GM18870 (cell line): ENCODE data around the gene ASIC4.

Experiments used
- ATAC-seq: cut with Tn5 transposase; IDR thresholded peaks from one replicate; pipeline ENCODE4 v1.9.1; 2021; ENCODE audit warnings: moderate library complexity; ENCODE audit not compliant: unreplicated experiment

The ASIC4 gene

DNA sequence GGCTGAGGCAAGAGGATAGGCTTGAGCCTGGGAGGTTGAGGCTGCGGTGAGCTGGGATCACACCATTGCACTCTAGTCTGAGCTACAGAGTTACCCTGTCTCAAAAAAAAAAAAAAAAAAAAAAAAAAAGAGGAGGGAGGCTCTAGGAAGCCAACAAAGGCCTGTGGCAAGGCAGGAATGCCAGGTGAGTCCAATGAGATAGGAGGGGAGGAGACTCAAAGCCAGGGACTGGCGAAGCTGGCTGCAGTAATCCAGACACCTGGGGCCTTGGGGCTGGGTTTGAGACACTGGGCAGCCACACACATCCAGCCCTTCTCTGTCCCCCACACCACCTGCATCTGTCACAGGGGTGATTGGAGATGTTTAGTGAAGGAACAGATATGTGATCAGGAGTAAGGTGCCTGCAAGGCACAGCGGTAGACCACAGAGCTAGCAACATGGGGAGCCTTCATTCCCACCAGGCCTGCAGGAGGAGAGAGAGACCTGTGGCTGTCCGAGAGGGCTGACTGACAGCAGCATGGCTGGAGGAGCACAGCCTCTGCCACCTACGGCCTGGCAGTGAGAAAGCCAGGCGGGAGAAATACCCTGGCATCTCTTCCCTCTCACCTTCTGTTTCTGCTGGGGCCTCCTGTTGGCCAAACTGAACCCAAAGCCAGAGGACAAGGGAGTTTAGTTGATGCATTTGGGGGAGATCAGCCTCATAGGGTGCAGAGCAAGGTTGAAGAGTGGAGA is 19.8 kb downstream of the ASIC4 start:
- no peak for ATAC-seq

DNA sequence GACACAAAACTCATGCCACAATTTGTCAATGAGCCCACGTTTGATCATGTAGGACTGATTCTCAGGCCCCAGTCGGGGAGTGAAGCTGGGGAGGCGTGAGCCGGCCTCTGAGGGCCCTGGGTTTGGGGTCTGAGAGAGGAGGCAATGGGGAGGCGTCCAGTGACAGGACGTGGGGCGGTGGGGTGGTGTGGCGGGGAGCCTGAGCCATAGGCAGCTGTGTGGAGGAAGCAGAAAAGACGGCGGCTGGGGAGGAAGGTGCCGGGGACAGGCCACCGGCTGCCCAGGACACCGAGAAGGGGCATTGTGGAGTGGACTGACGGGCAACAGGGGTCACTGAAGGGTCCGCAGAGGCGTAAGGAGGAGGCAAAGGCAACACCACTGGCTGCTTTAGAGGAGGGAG is 22.1 kb downstream of the ASIC4 start:
- ATAC-seq, result no peak

- ATAC-seq, result no peak
Measured at GRCh38 chr2:219536967-219537366, 22.7 kb downstream of the ASIC4 start.

DNA sequence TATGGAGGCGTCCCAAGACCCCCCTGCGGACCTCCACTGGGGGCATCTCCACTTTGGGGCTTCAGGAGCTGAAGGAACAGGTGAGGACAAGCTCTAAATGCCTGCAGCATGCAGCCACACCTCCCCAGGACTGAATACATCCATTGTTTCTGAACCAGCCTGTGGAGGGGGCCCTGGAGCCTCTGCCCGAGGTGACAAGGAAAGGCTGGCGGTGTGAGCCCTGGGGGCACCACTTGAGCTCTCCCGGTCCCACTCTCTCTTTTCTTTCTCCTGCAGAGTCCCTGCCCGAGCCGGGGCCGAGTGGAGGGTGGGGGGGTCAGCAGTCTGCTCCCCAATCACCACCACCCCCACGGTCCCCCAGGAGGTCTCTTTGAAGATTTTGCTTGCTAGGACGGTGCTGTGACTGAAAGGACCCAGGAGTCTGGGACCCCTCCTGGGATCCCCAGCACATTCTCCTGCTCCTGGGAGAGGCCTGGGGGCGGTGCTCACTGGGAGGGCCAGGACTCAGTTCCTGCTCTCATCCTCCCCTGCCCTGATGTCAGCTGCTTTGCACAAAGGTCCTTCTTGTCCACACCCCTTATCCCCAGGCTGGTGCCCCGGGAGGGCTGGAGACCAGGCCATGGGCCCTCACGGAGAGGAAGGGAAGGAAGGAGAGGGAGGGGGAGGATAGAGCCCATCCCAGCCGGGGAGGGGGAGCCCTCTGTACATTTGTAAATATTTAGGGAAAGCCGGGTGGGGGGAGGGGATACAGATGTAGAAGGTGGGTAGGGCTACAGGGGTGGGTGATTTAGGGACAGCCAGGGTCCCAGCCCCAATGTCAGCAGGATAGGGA is 23.6 kb downstream of the ASIC4 start:
- no peak for ATAC-seq

- ATAC-seq, result no peak
Measured at GRCh38 chr2:219538504-219538951, 24.2 kb downstream of the ASIC4 start.

- no peak for ATAC-seq
Measured at GRCh38 chr2:219538956-219539788, 24.9 kb downstream of the ASIC4 start.

- no peak for ATAC-seq
Measured at GRCh38 chr2:219539926-219540678, 25.8 kb downstream of the ASIC4 start.

DNA sequence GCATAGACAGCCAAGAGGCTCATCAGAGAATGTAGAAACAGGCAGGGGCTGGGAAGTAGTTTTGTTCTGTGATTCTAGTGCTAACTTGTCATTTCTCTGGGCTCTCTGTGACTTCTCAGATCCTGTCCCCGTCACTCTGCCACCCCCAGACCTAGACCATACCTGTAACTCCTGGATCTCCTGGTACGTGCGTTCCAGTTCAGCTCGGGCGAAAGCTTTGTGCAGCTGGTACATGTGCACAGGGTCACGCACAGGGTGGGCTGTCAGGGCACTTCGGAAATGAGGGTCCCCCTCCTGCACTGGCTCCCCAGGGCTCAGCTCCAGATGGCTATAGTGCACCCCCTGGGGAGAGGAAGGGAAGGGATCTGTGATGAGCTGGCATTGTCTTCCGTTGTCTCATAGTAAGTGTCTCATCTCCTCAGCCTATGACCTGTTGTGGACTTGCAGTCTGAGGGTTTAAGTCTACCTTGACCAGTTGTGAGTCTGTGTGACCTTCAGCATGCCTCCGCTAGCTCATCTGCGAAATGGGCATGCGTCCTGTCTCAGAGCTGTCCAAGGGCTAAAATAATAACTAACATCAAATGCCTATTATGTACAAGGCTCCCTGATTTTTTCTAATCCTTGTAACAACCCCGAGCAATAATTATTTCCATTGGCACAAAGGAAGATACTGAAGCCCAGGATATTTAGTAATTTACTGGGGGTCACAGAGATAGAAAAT is 26.7 kb downstream of the ASIC4 start:
- ATAC-seq, result no peak

DNA sequence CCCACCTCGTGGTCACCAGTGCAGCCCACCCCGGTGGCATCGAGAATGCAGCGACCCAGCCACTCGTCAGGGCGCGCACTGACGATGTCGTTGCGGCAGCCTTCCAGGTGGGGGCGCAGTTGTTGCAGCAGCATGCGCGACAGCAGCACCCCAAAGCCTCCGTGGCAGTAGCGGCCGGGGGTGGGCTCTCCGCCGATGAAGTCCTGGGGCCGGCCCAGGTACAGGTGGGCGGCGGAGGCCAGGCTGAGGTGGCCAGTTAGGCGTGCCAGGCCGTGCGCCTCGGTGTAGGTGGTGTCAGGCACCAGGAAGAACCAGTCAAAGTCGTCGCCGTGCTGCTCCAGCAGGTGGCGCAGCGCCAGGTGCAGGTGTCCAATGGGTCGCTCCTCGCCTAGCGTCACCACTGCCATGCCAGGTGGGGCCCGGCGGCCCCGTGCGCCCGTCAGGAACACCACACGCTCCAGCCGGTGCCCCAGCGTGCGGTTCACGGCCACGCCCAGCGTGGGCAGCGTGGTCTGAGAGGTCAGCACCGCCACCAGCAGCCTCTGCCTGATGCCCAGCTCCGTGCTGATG is 27.4 kb downstream of the ASIC4 start:
- ATAC-seq, result peak; percentile 54

- peak; percentile 25 for ATAC-seq
Measured at GRCh38 chr2:219542931-219543595, 28.8 kb downstream of the ASIC4 start.

GRCh38 chr2:219543596-219544358 is 29.5 kb downstream of the ASIC4 start, which contains the start of the genes CHPF and TMEM198:
Gene CHPF (minus strand): TSS chr2:219543809. CDS start chr2:219543538, 271 bp downstream.
Gene TMEM198 (plus strand): TSS chr2:219544028. CDS start chr2:219544728, 700 bp downstream.
- peak; percentile 65 for ATAC-seq

- no peak for ATAC-seq
Measured at GRCh38 chr2:219544567-219544966, 30.3 kb downstream of the ASIC4 start.

DNA sequence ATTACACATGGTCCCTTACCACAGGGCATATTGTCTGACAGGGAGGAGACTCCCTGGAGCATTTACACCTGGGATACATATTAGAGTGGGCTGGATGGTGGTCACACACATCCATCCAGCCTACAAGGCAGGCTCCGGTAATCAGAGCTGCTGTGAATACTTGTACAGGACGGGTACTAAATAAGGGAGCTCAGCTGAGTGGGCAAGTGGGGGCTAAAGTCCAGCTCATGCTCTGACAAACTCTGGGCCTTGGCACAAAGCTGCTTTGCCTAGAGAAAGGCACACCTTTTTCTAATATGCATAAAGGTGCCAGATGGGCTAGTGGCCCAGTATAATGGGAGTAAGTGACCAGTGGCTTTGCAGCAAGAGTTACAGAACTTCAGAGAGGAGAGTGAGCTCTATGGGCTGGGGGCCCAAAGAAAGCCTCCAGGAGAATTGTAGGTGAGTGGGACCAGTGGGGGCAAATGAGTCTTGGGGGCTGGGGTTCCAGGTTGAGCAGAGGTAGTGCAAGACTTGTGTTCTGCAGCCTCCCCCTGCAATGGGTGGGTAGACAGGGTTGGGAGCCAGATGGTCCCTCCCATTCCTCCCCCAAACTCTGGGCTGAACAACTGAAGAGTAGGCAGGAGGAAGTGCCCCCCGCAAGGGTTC is 31.1 kb downstream of the ASIC4 start:
- ATAC-seq, result no peak

- no peak for ATAC-seq
Measured at GRCh38 chr2:219545943-219546352, 31.7 kb downstream of the ASIC4 start.

DNA sequence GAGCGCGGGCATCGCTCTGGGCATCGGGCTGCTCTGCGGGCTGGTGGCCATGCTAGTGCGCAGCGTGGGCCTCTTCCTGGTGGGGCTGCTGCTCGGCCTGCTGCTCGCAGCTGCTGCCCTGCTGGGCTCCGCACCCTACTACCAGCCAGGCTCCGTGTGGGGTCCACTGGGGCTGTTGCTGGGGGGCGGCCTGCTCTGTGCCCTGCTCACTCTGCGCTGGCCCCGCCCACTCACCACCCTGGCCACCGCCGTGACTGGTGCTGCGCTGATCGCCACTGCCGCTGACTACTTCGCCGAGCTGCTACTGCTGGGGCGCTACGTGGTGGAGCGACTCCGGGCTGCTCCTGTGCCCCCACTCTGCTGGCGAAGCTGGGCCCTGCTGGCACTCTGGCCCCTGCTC is 33.3 kb downstream of the ASIC4 start:
- no peak for ATAC-seq

- no peak for ATAC-seq
Measured at GRCh38 chr2:219548990-219549389, 34.7 kb downstream of the ASIC4 start.

DNA sequence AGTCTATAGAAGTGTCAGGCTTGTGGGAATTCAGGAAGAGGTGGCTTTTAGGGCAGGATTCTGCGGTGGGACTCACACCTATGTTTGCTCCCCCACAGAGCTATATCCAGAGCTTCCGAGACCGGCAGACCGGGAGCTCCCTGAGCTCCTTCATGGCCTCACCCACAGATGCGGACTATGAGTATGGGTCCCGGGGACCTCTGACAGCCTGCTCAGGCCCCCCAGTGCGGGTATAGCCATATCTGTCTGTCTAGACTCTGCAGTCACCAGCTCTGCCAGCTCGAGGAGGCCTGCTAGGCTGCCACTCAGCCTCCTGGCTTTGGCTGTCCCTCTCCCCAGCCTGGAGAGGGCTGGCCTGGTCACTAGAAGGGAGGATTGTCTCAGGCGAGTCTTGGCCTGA is 35.3 kb downstream of the ASIC4 start:
- no peak for ATAC-seq
